ENCODE results near the gene LRP1B. TPM values are rescaled to one million over a fixed set of nuclear protein-coding genes. Genes with fewer than 3 reads are reported as not detected.
A peak's percentile ranks its signal among the peaks of the same experiment; 100 is the strongest.

Gene LRP1B
- 0.76 and 1.4 TPM in 2 replicates for total RNA-seq (2014; rRNA removed; shearing (Covaris generic))

- DNase-seq (ENCODE audit: low spot score): peak; percentile 78
Observed at GRCh38 chr2:142131010-142131669, at the start of gene LRP1B. Gene LRP1B, minus strand, starts transcription at chr2:142131016. Its CDS starts 287 bp downstream, at chr2:142130729.

GRCh38 chr2:142179686-142180085 lies 48.9 kb upstream of the LRP1B start:
- DNase-seq (ENCODE audit: low spot score): no peak

GRCh38 chr2:142178604-142179003 lies 47.8 kb upstream of the LRP1B start:
- DNase-seq (ENCODE audit: low spot score): no peak

- no peak for DNase-seq (ENCODE audit: low spot score)
Observed at GRCh38 chr2:142176941-142177340, 46.1 kb upstream of the LRP1B start.

- peak; percentile 3 for DNase-seq (ENCODE audit: low spot score)
Observed at GRCh38 chr2:142175813-142176338, 45.1 kb upstream of the LRP1B start.

GRCh38 chr2:142174176-142174575 lies 43.4 kb upstream of the LRP1B start:
- no peak for DNase-seq (ENCODE audit: low spot score)

GRCh38 chr2:142170847-142171246 lies 40.0 kb upstream of the LRP1B start:
- DNase-seq (ENCODE audit: low spot score): no peak

GRCh38 chr2:142165790-142166189 lies 35.0 kb upstream of the LRP1B start:
- peak; percentile 55 for DNase-seq (ENCODE audit: low spot score)

- DNase-seq (ENCODE audit: low spot score): peak; percentile 27
Observed at GRCh38 chr2:142153601-142154000, 22.8 kb upstream of the LRP1B start.

GRCh38 chr2:142150453-142150852 lies 19.6 kb upstream of the LRP1B start:
- no peak for DNase-seq (ENCODE audit: low spot score)

- DNase-seq (ENCODE audit: low spot score): no peak
Observed at GRCh38 chr2:142144547-142144946, 13.7 kb upstream of the LRP1B start.

GRCh38 chr2:142142595-142142994 lies 11.8 kb upstream of the LRP1B start:
- no peak for DNase-seq (ENCODE audit: low spot score)

- DNase-seq (ENCODE audit: low spot score): no peak
Observed at GRCh38 chr2:142140434-142140845, 9.6 kb upstream of the LRP1B start.

- DNase-seq (ENCODE audit: low spot score): no peak
Observed at GRCh38 chr2:142139384-142139783, 8.6 kb upstream of the LRP1B start.

- DNase-seq (ENCODE audit: low spot score): no peak
Observed at GRCh38 chr2:142136571-142136970, 5.8 kb upstream of the LRP1B start.

- DNase-seq (ENCODE audit: low spot score): no peak
Observed at GRCh38 chr2:142134911-142135310, 4.1 kb upstream of the LRP1B start.

- peak; percentile 57 for DNase-seq (ENCODE audit: low spot score)
Observed at GRCh38 chr2:142130111-142131009, 456 bp downstream of the LRP1B start.

GRCh38 chr2:142128105-142128504 lies 2.7 kb downstream of the LRP1B start:
- no peak for DNase-seq (ENCODE audit: low spot score)

GRCh38 chr2:142127248-142127647 lies 3.6 kb downstream of the LRP1B start:
- DNase-seq (ENCODE audit: low spot score): no peak

GRCh38 chr2:142124706-142125105 lies 6.1 kb downstream of the LRP1B start:
- DNase-seq (ENCODE audit: low spot score): no peak

- DNase-seq (ENCODE audit: low spot score): no peak
Observed at GRCh38 chr2:142119347-142119746, 11.5 kb downstream of the LRP1B start.

- peak; percentile 90 for DNase-seq (ENCODE audit: low spot score)
Observed at GRCh38 chr2:142112757-142113221, 18.0 kb downstream of the LRP1B start.

Data from H4 (cell line).